Erythroblast (primary cell): ENCODE measurements around the gene HDAC4.
A peak's percentile ranks its signal among the peaks of the same experiment; 100 is the strongest.

ENCODE experiments used
- DNase-seq, 2 experiments: peaks; one replicate each; lab custom pipeline; 2025; lab: John Stamatoyannopoulos, UW
- GATA1 ChIP-seq: IDR thresholded peaks from 2 replicates; pipeline ENCODE4 v1.6.1; 2011; ENCODE audit warnings: low read depth, mild to moderate bottlenecking, control low read depth, low read length, moderate library complexity
- POLR2A ChIP-seq: IDR thresholded peaks from 2 replicates; pipeline ENCODE4 v1.6.1; 2011; ENCODE audit warnings: mild to moderate bottlenecking, low read length

Gene HDAC4

DNA sequence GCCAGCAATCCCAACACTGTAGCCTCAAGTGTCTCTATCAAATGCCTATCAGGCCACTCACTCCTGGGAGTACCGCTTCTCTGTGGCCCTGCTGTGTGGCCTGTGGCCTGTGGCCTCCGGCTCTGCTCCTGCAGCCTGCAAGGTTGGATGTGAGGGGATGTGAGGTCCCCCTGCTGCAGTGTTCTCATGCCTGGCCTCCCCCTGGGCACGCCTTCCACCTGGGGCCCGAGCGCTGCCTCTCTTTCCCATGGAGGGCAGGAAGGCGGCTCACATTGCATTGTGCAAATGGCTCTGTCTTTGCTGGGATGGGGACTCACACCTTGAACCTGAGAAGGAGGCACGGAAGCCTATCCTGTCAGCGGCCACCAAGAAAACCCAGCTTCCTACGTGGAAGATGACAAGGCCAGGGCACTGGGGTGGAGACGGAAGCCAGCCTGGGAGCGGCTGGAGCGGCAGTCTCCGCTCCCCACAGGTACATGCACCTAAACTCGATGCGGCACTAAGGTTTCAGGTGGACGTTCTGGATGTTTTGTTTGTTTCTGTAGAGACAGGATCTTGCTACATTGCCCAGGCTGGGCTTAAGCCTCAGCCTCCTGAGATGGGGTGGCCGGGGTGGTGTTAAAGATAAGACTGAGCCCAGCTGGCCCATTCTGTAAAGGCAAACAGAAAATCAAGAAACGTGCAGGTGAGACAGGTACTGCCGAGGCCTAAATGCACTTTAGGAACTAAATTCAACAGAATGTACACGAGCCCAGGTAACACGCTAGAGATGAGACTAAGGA lies 140.1 kb downstream of the HDAC4 start:
- DNase-seq = no peak
- no peak for TF ChIP-seq GATA1
- TF ChIP-seq POLR2A = no peak

GRCh38 chr2:239259603-239260298 lies 141.1 kb downstream of the HDAC4 start:
- no peak for DNase-seq
- no peak for TF ChIP-seq POLR2A
- no peak for TF ChIP-seq GATA1

DNA sequence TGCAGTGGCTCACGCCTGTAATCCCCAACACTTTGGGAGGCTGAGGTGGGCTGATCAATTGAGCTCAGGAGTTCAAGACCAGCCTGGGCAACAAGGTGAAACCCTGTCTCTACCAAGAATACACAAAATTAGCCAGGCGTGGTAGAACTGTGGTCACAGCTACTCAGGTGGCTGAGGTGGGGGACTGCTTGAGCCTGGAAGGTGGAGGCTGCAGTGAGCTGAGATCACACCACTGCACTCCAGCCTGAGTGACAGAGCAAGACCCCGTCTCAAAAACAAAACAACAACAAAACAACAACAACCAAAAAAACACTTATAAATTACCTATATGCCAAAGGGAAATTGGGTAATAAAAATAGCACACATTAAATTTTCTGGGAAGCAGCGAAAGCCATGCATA lies 141.6 kb downstream of the HDAC4 start:
- TF ChIP-seq POLR2A (no peak), GATA1 (no peak)
- no peak for DNase-seq

DNA sequence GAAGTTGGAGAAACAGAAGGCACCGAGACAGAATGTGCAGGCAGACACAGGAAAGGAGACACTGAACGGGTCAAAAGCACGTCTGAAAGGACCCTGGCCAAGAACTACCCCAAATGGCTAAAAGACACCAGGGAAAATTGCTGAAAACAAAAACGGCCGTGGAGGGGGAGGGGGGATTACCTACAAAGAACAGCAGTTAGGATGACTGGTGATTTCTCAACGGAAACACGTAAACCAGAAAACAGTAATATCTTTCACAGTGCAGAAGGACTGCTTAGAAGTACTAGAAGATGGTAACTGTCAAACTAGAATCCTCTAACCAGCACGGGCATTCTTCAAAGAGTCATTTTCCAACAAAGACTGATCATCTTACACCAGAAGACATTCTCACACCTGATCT lies 142.6 kb downstream of the HDAC4 start:
- no peak for DNase-seq
- TF ChIP-seq POLR2A (no peak), GATA1 (no peak)

- peak in 1 of 2 experiments; percentile 62 for DNase-seq
- TF ChIP-seq GATA1 (no peak), POLR2A (no peak)
These were observed 143.3 kb downstream of the HDAC4 start for GRCh38 chr2:239257511-239257937.

DNA sequence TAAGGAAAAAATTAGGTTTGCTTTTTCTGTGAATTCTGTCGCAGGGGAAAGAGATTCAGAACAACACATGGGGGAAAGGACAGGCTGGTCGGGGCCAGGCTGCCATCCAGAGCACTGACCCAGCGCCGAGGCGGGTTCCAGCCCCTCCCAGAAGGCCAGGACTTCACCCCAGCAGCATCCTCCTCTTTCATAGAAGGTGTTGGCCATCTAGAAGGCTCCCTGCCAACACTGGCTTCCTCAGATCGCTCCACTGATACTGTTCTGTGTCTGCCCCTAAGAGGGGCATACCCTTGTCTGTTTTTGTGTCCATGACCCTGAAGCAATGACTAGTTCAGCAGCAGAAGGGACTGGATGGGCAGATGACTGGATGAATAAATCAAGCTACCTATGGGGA lies 144.5 kb downstream of the HDAC4 start:
- no peak for DNase-seq
- no peak for TF ChIP-seq POLR2A
- TF ChIP-seq GATA1 = no peak

- no peak for TF ChIP-seq GATA1
- no peak for DNase-seq
These were observed 145.0 kb downstream of the HDAC4 start for GRCh38 chr2:239255628-239256349.

GRCh38 chr2:239255218-239255617 lies 145.6 kb downstream of the HDAC4 start:
- TF ChIP-seq POLR2A = no peak
- TF ChIP-seq GATA1 = no peak
- DNase-seq = no peak

GRCh38 chr2:239253701-239254436 lies 147.0 kb downstream of the HDAC4 start:
- no peak for DNase-seq
- no peak for TF ChIP-seq POLR2A
- no peak for TF ChIP-seq GATA1

GRCh38 chr2:239253264-239253663 lies 147.6 kb downstream of the HDAC4 start:
- TF ChIP-seq GATA1 (no peak), POLR2A (no peak)
- DNase-seq = no peak

DNA sequence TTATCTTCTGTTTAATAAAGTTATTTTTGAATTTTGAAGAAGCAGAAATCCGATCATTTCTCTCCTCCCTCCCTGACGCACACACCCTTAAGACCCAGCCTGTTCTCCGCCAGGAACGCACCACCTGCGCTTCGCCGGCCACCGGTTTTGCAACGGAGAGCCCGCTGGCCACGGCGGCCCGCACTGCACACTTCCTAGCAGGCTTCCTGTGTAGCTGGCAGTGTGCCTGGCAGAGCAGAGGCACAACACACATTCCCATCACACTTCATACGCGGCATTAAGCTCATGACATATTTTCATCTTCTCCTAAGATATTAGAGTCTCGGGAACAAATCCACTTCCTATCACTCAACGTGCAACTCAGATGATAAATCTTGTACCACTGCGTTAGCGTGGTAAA lies 148.0 kb downstream of the HDAC4 start:
- DNase-seq = no peak
- TF ChIP-seq POLR2A (no peak), GATA1 (no peak)

GRCh38 chr2:239252393-239252792 lies 148.4 kb downstream of the HDAC4 start:
- DNase-seq = no peak
- TF ChIP-seq GATA1 (no peak), POLR2A (no peak)

GRCh38 chr2:239251971-239252370 lies 148.8 kb downstream of the HDAC4 start:
- no peak for DNase-seq
- TF ChIP-seq GATA1 (no peak), POLR2A (no peak)
